SK-N-SH (cell line): ENCODE measurements around the gene RBMS3. TPM values are rescaled to one million over a fixed set of nuclear protein-coding genes. Genes with fewer than 3 reads are reported as not detected.

Experiments used
- CTCF ChIA-PET: fragments of 300-600, 350-600 bp; formaldehyde crosslinking; extraction: SDS; loops from one replicate; lab custom pipeline; 2021; lab: Yijun Ruan, JAX
- POLR2A ChIA-PET: fragments of 350-600 bp; sonication (Branson Sonifier 250); formaldehyde crosslinking; extraction: SDS; loops from one replicate; lab custom pipeline; 2020; ENCODE audit warnings: antibody characterized with exemption, inconsistent platforms; lab: Yijun Ruan, JAX
- DNase-seq: peaks from one replicate; pipeline ENCODE4 v3.0.0; 2012
- H2AFZ ChIP-seq: fragments of 200-600 bp; sonication (generic); 2 replicates; pipeline ENCODE4 v1.8.1; 2016; ENCODE audit warnings: antibody characterized with exemption, mild to moderate bottlenecking, low read depth
- H3F3A ChIP-seq: fragments of 200-600 bp; sonication (generic); replicated peaks from 2 replicates; pipeline ENCODE3; 2016; ENCODE audit warnings: antibody characterized with exemption, mild to moderate bottlenecking; ENCODE audit not compliant: insufficient read depth
- H3K27ac ChIP-seq, 2 experiments: fragments of 200-500 bp in 1 of 2; fragments of 200-600 bp in 1 of 2; sonication (Bioruptor generic) in 1 of 2; sonication (generic), shearing (Covaris generic) in 1 of 2; 2 replicates each; pipeline versions ENCODE4 v1.5.1 to v1.6.1; 2014 to 2016; ENCODE audit warnings: low read depth in 2 of 2, inconsistent platforms in 1 of 2, low read length in 1 of 2, mild to moderate bottlenecking in 1 of 2, mixed read lengths in 1 of 2
- H3K27me3 ChIP-seq: fragments of 200-600 bp; sonication (generic), shearing (Covaris generic); 2 replicates; pipeline ENCODE4 v1.6.1; 2016; ENCODE audit warnings: mixed run types; ENCODE audit not compliant: insufficient read depth
- H3K36me3 ChIP-seq, 2 experiments: fragments of 200-500 bp in 1 of 2; fragments of 200-600 bp in 1 of 2; sonication (Bioruptor generic) in 1 of 2; sonication (generic) in 1 of 2; replicated peaks in 1 of 2; 2 replicates each; pipeline versions ENCODE3 to v1.5.1; 2014 to 2016; ENCODE audit warnings: low read length in 1 of 2, mild to moderate bottlenecking in 1 of 2; ENCODE audit not compliant: insufficient read depth in 2 of 2, control insufficient read depth in 1 of 2
- H3K4me1 ChIP-seq, 2 experiments: fragments of 200-500 bp in 1 of 2; fragments of 200-600 bp in 1 of 2; sonication (Bioruptor generic) in 1 of 2; sonication (generic), shearing (Covaris generic) in 1 of 2; 2 replicates each; pipeline versions ENCODE4 v1.5.1 to v1.6.1; 2014 to 2016; ENCODE audit warnings: low read depth in 1 of 2, low read length in 1 of 2, mixed run types in 1 of 2; ENCODE audit not compliant: insufficient read depth in 2 of 2, control insufficient read depth in 1 of 2
- H3K4me2 ChIP-seq: fragments of 200-600 bp; sonication (generic), shearing (Covaris generic); 2 replicates; pipeline ENCODE4 v1.6.1; 2017; ENCODE audit warnings: mixed run types
- H3K4me3 ChIP-seq, 2 experiments: fragments of 200-500 bp in 1 of 2; fragments of 200-600 bp in 1 of 2; sonication (Bioruptor generic) in 1 of 2; sonication (generic), shearing (Covaris generic) in 1 of 2; 2 replicates each; pipeline versions ENCODE4 v1.5.1 to v1.8.1; 2014 to 2016; ENCODE audit warnings: low read depth in 2 of 2, inconsistent platforms in 1 of 2, low read length in 1 of 2, mild to moderate bottlenecking in 1 of 2, mixed read lengths in 1 of 2, moderate library complexity in 1 of 2
- H3K79me2 ChIP-seq: fragments of 200-600 bp; sonication (generic); 2 replicates; pipeline ENCODE4 v1.8.1; 2017; ENCODE audit warnings: mild to moderate bottlenecking; ENCODE audit not compliant: insufficient read depth
- H3K9ac ChIP-seq: fragments of 200-600 bp; sonication (generic); 2 replicates; pipeline ENCODE4 v1.6.1; 2017; ENCODE audit warnings: mixed run types
- H3K9me2 ChIP-seq: fragments of 200-600 bp; sonication (generic); 2 replicates; pipeline ENCODE4 v1.6.1; 2017; ENCODE audit warnings: mixed run types
- H3K9me3 ChIP-seq: fragments of 200-600 bp; sonication (generic); 2 replicates; pipeline ENCODE4 v1.6.1; 2017; ENCODE audit warnings: mixed run types, mild to moderate bottlenecking, moderate library complexity
- H4K20me1 ChIP-seq: fragments of 200-600 bp; sonication (generic); 2 replicates; pipeline ENCODE4 v1.6.1; 2017; ENCODE audit warnings: mild to moderate bottlenecking, mixed run types; ENCODE audit not compliant: insufficient read depth
- EP300 ChIP-seq, 2 experiments: IDR thresholded peaks; 2 replicates each; pipeline versions ENCODE4 v1.4.0 to v1.6.1; 2012; ENCODE audit warnings: borderline replicate concordance in 1 of 2, low read depth in 1 of 2, low read length in 1 of 2
- FOSL2 ChIP-seq: IDR thresholded peaks from 2 replicates; pipeline ENCODE4 v1.4.0; 2012; ENCODE audit warnings: low read depth, mild to moderate bottlenecking, moderate library complexity, borderline replicate concordance
- FOXJ3 ChIP-seq: sonication (generic); formaldehyde crosslinking; IDR thresholded peaks from 2 replicates; pipeline ENCODE4 v1.5.1; 2020; ENCODE audit warnings: mild to moderate bottlenecking, missing genetic modification reagents
- GATA2 ChIP-seq: sonication (generic); formaldehyde crosslinking; IDR thresholded peaks from 2 replicates; pipeline ENCODE4 v1.5.0; 2020; ENCODE audit warnings: mild to moderate bottlenecking, missing genetic modification reagents
- MXI1 ChIP-seq: IDR thresholded peaks from 2 replicates; pipeline ENCODE4 v1.6.1; 2012; ENCODE audit warnings: mild to moderate bottlenecking, low read depth, low read length, improper control_type of control experiment
- NFIC ChIP-seq: IDR thresholded peaks from 2 replicates; pipeline ENCODE4 v1.4.0; 2012; ENCODE audit warnings: borderline replicate concordance
- NRF1 ChIP-seq: IDR thresholded peaks from 2 replicates; pipeline ENCODE4 v1.6.1; 2012; ENCODE audit warnings: low read depth, mild to moderate bottlenecking, low read length
- POLR2AphosphoS5 ChIP-seq: IDR thresholded peaks from 2 replicates; pipeline ENCODE4 v1.6.1; 2012; ENCODE audit warnings: low read depth, low read length
- RCOR1 ChIP-seq: fragments of 150-350 bp; IDR thresholded peaks from 2 replicates; pipeline ENCODE4 v1.6.1; 2017; ENCODE audit warnings: antibody characterized with exemption, low read length
- RFX5 ChIP-seq: IDR thresholded peaks from 2 replicates; pipeline ENCODE4 v1.6.1; 2012; ENCODE audit warnings: mild to moderate bottlenecking, improper control_type of control experiment, low read length
- RXRA ChIP-seq: IDR thresholded peaks from 2 replicates; pipeline ENCODE4 v1.4.0; 2012; ENCODE audit warnings: low read depth, mild to moderate bottlenecking, borderline replicate concordance
- SMC3 ChIP-seq: IDR thresholded peaks from 2 replicates; pipeline ENCODE4 v1.6.1; 2012; ENCODE audit warnings: low read depth, low read length, improper control_type of control experiment
- TAF1 ChIP-seq: IDR thresholded peaks from 2 replicates; pipeline ENCODE4 v1.6.1; 2012; ENCODE audit warnings: low read depth, mild to moderate bottlenecking, low read length, moderate library complexity, borderline replicate concordance
- TCF12 ChIP-seq: IDR thresholded peaks from 2 replicates; pipeline ENCODE4 v1.4.0; 2012
- TEAD4 ChIP-seq: IDR thresholded peaks from 2 replicates; pipeline ENCODE4 v1.4.0; 2012; ENCODE audit warnings: mild to moderate bottlenecking, borderline replicate concordance; ENCODE audit not compliant: insufficient read depth
- YY1 ChIP-seq: IDR thresholded peaks from 2 replicates; pipeline ENCODE4 v1.4.0; 2012; ENCODE audit warnings: low read depth, mild to moderate bottlenecking
- WGBS: methylation state at CpG from one replicate; pipeline ENCODE4 v1.1.6; 2017; ENCODE audit warnings: low lambda C conversion rate; 5-methylcytosine and 5-hydroxymethylcytosine counted together
- polyA plus RNA-seq, 3 experiments: library from polyadenylated mRNA; depleted of rRNA; stranded (reverse); fragments of >200 nt; gene quantifications; 2 replicates each; pipeline ENCODE4 v1.2.3, GENCODE V29; 2012
- TF ChIP-seq, protein P1 (sequence below): IDR thresholded peaks from 2 replicates; pipeline ENCODE4 v1.4.0; 2012; ENCODE audit warnings: low read depth, borderline replicate concordance
- TF ChIP-seq, protein P2 (sequence below): IDR thresholded peaks from 2 replicates; pipeline ENCODE4; 2012
- TF ChIP-seq, protein P3 (sequence below): fragments of 150-350 bp; IDR thresholded peaks from 2 replicates; pipeline ENCODE4 v1.6.1; 2017; ENCODE audit warnings: antibody characterized with exemption, low read length, low read depth, borderline replicate concordance

RBMS3 gene
- polyA plus RNA-seq, 1 of the 3 experiments (the other 2 are of a cell fraction), result 8.2 TPM

DNA sequence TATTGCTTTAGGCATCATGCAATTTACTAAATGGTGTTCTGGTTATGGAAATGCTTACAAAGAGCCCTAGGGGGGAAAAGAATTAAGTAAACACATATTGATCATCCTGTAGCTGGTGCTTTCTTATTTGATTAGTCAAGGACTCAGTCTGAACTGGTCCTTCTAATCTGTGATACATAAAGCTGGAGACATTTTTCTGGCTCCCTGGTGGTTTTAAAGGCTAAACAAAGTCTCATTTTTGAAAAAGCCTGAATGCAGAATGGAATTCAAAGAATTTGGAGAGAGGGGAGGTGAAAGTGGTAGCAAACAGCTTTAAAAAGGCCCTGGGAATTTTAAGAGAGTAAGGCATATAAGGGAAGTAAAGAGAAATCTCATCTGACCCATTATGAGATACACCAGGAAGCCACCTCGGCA lies 149.7 kb downstream of the RBMS3 start:
- TF ChIP-seq, protein P1, sequence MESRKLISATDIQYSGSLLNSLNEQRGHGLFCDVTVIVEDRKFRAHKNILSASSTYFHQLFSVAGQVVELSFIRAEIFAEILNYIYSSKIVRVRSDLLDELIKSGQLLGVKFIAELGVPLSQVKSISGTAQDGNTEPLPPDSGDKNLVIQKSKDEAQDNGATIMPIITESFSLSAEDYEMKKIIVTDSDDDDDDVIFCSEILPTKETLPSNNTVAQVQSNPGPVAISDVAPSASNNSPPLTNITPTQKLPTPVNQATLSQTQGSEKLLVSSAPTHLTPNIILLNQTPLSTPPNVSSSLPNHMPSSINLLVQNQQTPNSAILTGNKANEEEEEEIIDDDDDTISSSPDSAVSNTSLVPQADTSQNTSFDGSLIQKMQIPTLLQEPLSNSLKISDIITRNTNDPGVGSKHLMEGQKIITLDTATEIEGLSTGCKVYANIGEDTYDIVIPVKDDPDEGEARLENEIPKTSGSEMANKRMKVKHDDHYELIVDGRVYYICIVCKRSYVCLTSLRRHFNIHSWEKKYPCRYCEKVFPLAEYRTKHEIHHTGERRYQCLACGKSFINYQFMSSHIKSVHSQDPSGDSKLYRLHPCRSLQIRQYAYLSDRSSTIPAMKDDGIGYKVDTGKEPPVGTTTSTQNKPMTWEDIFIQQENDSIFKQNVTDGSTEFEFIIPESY, result no peak
- no peak for TF ChIP-seq RFX5
- TF ChIP-seq TEAD4, result peak; percentile 73; the same call in 1 of the 2 replicates
- TF ChIP-seq, protein P2, sequence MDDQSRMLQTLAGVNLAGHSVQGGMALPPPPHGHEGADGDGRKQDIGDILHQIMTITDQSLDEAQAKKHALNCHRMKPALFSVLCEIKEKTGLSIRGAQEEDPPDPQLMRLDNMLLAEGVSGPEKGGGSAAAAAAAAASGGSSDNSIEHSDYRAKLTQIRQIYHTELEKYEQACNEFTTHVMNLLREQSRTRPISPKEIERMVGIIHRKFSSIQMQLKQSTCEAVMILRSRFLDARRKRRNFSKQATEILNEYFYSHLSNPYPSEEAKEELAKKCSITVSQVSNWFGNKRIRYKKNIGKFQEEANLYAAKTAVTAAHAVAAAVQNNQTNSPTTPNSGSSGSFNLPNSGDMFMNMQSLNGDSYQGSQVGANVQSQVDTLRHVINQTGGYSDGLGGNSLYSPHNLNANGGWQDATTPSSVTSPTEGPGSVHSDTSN, result peak; percentile 39
- peak; percentile 62; the same call in 1 of the 2 replicates for TF ChIP-seq FOXJ3 (CRISPR knock-in tag)
- no peak; the same call in 1 of the 2 replicates for TF ChIP-seq RCOR1
- TF ChIP-seq SMC3, result no peak
- TF ChIP-seq GATA2 (CRISPR knock-in tag), result no peak; the same call in 1 of the 2 replicates
- TF ChIP-seq MXI1, result no peak
- TF ChIP-seq FOSL2, result no peak
- TF ChIP-seq TAF1, result no peak
- peak; percentile 47 for TF ChIP-seq TCF12
- TF ChIP-seq, protein P3, sequence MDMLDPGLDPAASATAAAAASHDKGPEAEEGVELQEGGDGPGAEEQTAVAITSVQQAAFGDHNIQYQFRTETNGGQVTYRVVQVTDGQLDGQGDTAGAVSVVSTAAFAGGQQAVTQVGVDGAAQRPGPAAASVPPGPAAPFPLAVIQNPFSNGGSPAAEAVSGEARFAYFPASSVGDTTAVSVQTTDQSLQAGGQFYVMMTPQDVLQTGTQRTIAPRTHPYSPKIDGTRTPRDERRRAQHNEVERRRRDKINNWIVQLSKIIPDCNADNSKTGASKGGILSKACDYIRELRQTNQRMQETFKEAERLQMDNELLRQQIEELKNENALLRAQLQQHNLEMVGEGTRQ, result no peak
- no peak for TF ChIP-seq POLR2AphosphoS5
- TF ChIP-seq RXRA, result no peak
- TF ChIP-seq NRF1, result no peak
- TF ChIP-seq YY1, result no peak
- peak in 1 of 2 experiments; percentile 95; a peak in 3 of 4 replicates for TF ChIP-seq EP300 (IDR thresholded peaks at IDR 0.05; ENCODE audit: borderline replicate concordance in 1 of 2, low read depth in 1 of 2, low read length in 1 of 2)
- TF ChIP-seq NFIC, result no peak
- H3K36me3 ChIP-seq, result peaks cover 7% of the 10 kb centered on the region in 2 experiments
- no peaks in the 10 kb centered on the region for H3K9me2 ChIP-seq
- CTCF ChIA-PET, result interaction anchor here (1.4 to 3.3 kb wide), 3 partner anchors 58 to 286 kb away, joined by 3 to 18 read pairs (median 3); no protein-coding TSS in a partner anchor
- H3F3A ChIP-seq, result peaks cover 26% of the 10 kb centered on the region
- H3K9me3 ChIP-seq, result no peaks in the 10 kb centered on the region
- H3K9ac ChIP-seq, result peak overlapping the region; percentile 8; the same call in 1 of the 2 replicates
- no peaks in the 10 kb centered on the region for H4K20me1 ChIP-seq
- H3K79me2 ChIP-seq, result peaks cover 85% of the 10 kb centered on the region
- peak; percentile 30 for DNase-seq
- no peak overlapping the region for H3K4me3 ChIP-seq
- H3K27ac ChIP-seq, result peak overlapping the region; percentile 58 to 99
- H3K4me1 ChIP-seq, result peaks cover 31 to 56% of the 10 kb centered on the region in 2 experiments; a peak in 3 of 4 replicates
- H2AFZ ChIP-seq, result no peak overlapping the region
- peak overlapping the region; percentile 8; the same call in 1 of the 2 replicates for H3K4me2 ChIP-seq
- WGBS, result 5% methylated on average over 1 of the region's 1 CpG
- POLR2A ChIA-PET, result interaction anchor here (1.1 to 1.5 kb wide), 2 partner anchors 145 to 212 kb away, joined by 3 to 4 read pairs; no protein-coding TSS in a partner anchor
- no peaks in the 10 kb centered on the region for H3K27me3 ChIP-seq
